HCT116 (cell line): ENCODE measurements around the gene CPTP.

Experiments
- CBX3 ChIP-seq: IDR thresholded peaks from 2 replicates; pipeline ENCODE4 v1.6.1; 2012; ENCODE audit warnings: low read depth
- EGR1 ChIP-seq: IDR thresholded peaks from 2 replicates; pipeline ENCODE4 v1.6.1; 2012; ENCODE audit warnings: low read depth
- ELF1 ChIP-seq: IDR thresholded peaks from 2 replicates; pipeline ENCODE4 v1.6.1; 2012; ENCODE audit warnings: low read depth, borderline replicate concordance
- EZH2 ChIP-seq: fragments of 200-600 bp; sonication (generic); IDR thresholded peaks from 2 replicates; pipeline ENCODE4 v1.6.1; 2017; ENCODE audit warnings: antibody characterized with exemption, mixed run types
- POLR2A ChIP-seq: IDR thresholded peaks from 2 replicates; pipeline ENCODE4 v1.7.0; 2011; ENCODE audit warnings: borderline replicate concordance; ENCODE audit not compliant: insufficient read depth, insufficient read length; ENCODE audit errors: extremely low read depth
- POLR2AphosphoS5 ChIP-seq: IDR thresholded peaks from 2 replicates; pipeline ENCODE4 v1.6.1; 2011; ENCODE audit warnings: mild to moderate bottlenecking, low read depth, low read length, moderate library complexity
- RAD21 ChIP-seq: IDR thresholded peaks from 2 replicates; pipeline ENCODE4 v1.6.1; 2012; ENCODE audit warnings: low read depth, mild to moderate bottlenecking
- SP1 ChIP-seq: IDR thresholded peaks from 2 replicates; pipeline ENCODE4 v1.6.1; 2012; ENCODE audit warnings: low read depth
- SRF ChIP-seq: IDR thresholded peaks from 2 replicates; pipeline ENCODE4 v1.6.1; 2012; ENCODE audit warnings: low read depth
- TCF7L2 ChIP-seq: IDR thresholded peaks from 2 replicates; pipeline ENCODE4 v1.7.0; 2011; ENCODE audit warnings: borderline replicate concordance, inconsistent platforms; ENCODE audit not compliant: insufficient read depth, insufficient read length; ENCODE audit errors: extremely low read depth
- YY1 ChIP-seq: IDR thresholded peaks from 2 replicates; pipeline ENCODE4 v1.6.1; 2011; ENCODE audit warnings: low read length, low read depth, moderate library complexity, mild to moderate bottlenecking; ENCODE audit not compliant: insufficient replicate concordance; ENCODE audit errors: extremely low read depth
- ZNF274 ChIP-seq: fragments of 200-500 bp; sonication (Bioruptor generic); IDR thresholded peaks from 2 replicates; pipeline ENCODE4 v1.6.1; 2014; ENCODE audit warnings: mild to moderate bottlenecking, low read depth, low read length, inconsistent platforms
- TF ChIP-seq, protein P1 (sequence below), 3 experiments: fragments of 200-600 bp in 1 of 3; sonication (generic) in 1 of 3; IDR thresholded peaks in 2 of 3; conservative IDR thresholded peaks in 1 of 3; 2 replicates each; pipeline ENCODE4 v1.5.1; 2012 to 2017; ENCODE audit warnings: low read depth in 2 of 3, low read length in 2 of 3, antibody characterized with exemption in 1 of 3, borderline replicate concordance in 1 of 3, control low read depth in 1 of 3, mild to moderate bottlenecking in 1 of 3, mixed read lengths in 1 of 3, mixed run types in 1 of 3, moderate library complexity in 1 of 3; ENCODE audit not compliant: insufficient read depth in 1 of 3

DNA sequence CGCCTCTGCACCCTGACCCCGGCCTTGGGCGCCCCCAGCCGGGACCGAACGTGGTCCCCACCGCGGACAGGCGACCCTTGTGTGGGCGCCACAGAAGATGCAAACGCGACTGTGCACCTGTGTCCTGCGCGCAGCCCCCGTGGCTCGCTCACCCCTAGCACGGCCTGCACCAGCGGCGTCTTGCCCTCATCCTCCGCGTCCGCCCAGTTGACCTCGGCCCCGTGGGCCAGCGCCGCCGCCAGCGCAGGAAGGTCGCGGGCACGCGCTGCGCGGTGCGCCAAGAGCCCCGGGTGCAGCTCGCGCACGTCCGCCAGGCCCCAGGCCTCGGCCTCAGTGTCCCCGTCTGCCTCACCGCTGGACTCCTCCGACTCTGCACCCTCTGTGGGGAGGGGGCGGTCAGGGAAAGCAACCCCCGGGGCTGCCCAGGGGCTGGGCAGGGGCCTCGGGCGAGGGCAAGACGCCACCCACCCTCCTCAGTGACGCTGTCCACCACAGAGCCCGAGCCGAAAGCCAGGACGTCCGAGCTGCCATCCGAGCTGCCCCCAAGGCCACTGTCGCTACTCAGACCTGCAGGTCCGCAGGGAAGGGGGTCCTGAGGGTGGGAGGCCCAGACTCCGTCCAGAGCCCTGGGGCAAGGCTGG lies 30.2 kb upstream of the CPTP start:
- TF ChIP-seq, protein P1, sequence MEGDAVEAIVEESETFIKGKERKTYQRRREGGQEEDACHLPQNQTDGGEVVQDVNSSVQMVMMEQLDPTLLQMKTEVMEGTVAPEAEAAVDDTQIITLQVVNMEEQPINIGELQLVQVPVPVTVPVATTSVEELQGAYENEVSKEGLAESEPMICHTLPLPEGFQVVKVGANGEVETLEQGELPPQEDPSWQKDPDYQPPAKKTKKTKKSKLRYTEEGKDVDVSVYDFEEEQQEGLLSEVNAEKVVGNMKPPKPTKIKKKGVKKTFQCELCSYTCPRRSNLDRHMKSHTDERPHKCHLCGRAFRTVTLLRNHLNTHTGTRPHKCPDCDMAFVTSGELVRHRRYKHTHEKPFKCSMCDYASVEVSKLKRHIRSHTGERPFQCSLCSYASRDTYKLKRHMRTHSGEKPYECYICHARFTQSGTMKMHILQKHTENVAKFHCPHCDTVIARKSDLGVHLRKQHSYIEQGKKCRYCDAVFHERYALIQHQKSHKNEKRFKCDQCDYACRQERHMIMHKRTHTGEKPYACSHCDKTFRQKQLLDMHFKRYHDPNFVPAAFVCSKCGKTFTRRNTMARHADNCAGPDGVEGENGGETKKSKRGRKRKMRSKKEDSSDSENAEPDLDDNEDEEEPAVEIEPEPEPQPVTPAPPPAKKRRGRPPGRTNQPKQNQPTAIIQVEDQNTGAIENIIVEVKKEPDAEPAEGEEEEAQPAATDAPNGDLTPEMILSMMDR (IDR thresholded peaks at IDR 0.05 in 2 of 3, conservative IDR thresholded peaks at IDR 0.05 in 1 of 3; ENCODE audit: borderline replicate concordance in 1 of 3, insufficient read depth in 1 of 3, low read depth in 2 of 3, low read length in 2 of 3) = no peak
- TF ChIP-seq ELF1 (no peak), TCF7L2 (no peak), EZH2 (no peak), POLR2A (no peak), SRF (no peak), YY1 (no peak), ZNF274 (no peak), CBX3 (no peak), RAD21 (no peak), POLR2AphosphoS5 (no peak), SP1 (no peak), EGR1 (no peak)
